DND-41 (cell line): ENCODE measurements around the gene STARD9.

Experiments used
- ATAC-seq: fragments of 200-7000 bp; cut with Tn5 transposase; 3 replicates; pipeline ENCODE4 v1.9.1; 2021; ENCODE audit warnings: low read depth; ENCODE audit not compliant: insufficient read depth
- DNase-seq: peaks from one replicate; pipeline ENCODE4 v3.0.0-alpha.2; 2020
- H2AFZ ChIP-seq: 2 replicates; pipeline ENCODE4 v1.6.0; 2012; ENCODE audit warnings: low read depth, low read length
- H3K27ac ChIP-seq: 2 replicates; pipeline ENCODE4 v1.5.1; 2012; ENCODE audit warnings: low read length, inconsistent platforms
- H3K27me3 ChIP-seq: fragments of 200-600 bp; sonication (generic); 2 replicates; pipeline ENCODE4 v1.6.0; 2012; ENCODE audit warnings: low read length, mild to moderate bottlenecking, inconsistent platforms; ENCODE audit not compliant: insufficient read depth, poor library complexity
- H3K36me3 ChIP-seq: 2 replicates; pipeline ENCODE4 v1.5.1; 2012; ENCODE audit warnings: low read length, inconsistent platforms; ENCODE audit not compliant: insufficient read depth
- H3K4me1 ChIP-seq: 2 replicates; pipeline ENCODE4 v1.5.1; 2012; ENCODE audit warnings: mild to moderate bottlenecking, low read length; ENCODE audit not compliant: insufficient read depth
- H3K4me2 ChIP-seq: 2 replicates; pipeline ENCODE4 v1.6.0; 2012; ENCODE audit warnings: mild to moderate bottlenecking, moderate library complexity, low read length, inconsistent platforms; ENCODE audit not compliant: insufficient read depth
- H3K4me3 ChIP-seq, 2 experiments: fragments of 200-600 bp in 1 of 2; shearing (Covaris generic) in 1 of 2; 2 replicates each; pipeline ENCODE4 v1.5.1; 2012 to 2016; ENCODE audit warnings: inconsistent platforms in 2 of 2, low read length in 2 of 2, mild to moderate bottlenecking in 2 of 2, low read depth in 1 of 2, moderate library complexity in 1 of 2
- H3K79me2 ChIP-seq: 2 replicates; pipeline ENCODE4 v1.6.0; 2012; ENCODE audit warnings: low read length, inconsistent platforms; ENCODE audit not compliant: insufficient read depth
- H3K9ac ChIP-seq: 2 replicates; pipeline ENCODE4 v1.6.0; 2012; ENCODE audit warnings: low read depth, mild to moderate bottlenecking, inconsistent platforms, low read length, moderate library complexity
- H3K9me3 ChIP-seq: 2 replicates; pipeline ENCODE4 v1.5.1; 2012; ENCODE audit warnings: low read length, moderate library complexity, mild to moderate bottlenecking, inconsistent platforms; ENCODE audit not compliant: insufficient read depth, severe bottlenecking
- H4K20me1 ChIP-seq: 2 replicates; pipeline ENCODE4 v1.6.0; 2012; ENCODE audit warnings: low read length; ENCODE audit not compliant: insufficient read depth
- EZH2 ChIP-seq: IDR thresholded peaks from 3 replicates; pipeline ENCODE4 v1.6.1; 2012; ENCODE audit warnings: borderline replicate concordance, low read depth, mild to moderate bottlenecking, moderate library complexity, low read length, inconsistent platforms; ENCODE audit not compliant: severe bottlenecking
- TF ChIP-seq, protein P1 (sequence below): IDR thresholded peaks from 2 replicates; pipeline ENCODE4 v1.5.1; 2012; ENCODE audit warnings: borderline replicate concordance, low read length, moderate library complexity, mild to moderate bottlenecking; ENCODE audit not compliant: poor library complexity, severe bottlenecking; ENCODE audit errors: extremely low read depth

STARD9 gene

DNA sequence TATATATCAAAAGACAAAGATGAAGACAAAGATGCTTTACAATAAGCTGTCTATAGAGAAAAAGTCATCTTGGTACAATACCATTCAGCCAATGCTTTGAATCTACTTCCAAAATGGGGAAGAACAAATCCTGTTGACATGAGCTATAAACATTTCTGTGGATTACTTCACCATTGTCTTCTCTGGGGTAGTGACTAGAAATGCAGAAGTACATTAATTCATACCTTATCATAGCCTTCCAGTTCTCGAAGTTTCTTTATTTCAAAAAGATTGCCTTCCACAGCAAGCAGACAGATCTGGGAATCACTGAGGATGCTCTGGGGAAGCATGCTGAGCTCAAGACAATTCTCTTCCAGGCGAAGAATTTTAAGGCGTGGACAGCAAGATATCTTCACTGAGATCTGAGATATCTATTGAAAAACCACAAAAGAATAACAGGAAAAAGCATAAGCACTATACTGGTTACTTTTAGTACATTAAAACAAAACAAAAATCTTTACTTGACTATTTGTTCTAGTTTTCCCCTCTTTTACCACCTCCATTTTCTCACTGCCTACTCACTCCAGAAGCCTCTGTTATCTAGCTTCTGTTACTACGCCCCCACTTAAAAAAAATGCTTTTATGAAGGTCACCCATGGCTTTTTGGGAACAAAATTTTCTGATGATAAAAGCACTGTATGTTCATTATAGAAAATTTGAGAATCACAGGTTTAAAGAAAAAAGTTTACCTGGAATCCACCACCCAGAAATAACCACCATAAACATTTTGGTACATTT, 30.4 kb upstream of the STARD9 start:
- ATAC-seq (no peak), DNase-seq (no peak)
- TF ChIP-seq, protein P1, sequence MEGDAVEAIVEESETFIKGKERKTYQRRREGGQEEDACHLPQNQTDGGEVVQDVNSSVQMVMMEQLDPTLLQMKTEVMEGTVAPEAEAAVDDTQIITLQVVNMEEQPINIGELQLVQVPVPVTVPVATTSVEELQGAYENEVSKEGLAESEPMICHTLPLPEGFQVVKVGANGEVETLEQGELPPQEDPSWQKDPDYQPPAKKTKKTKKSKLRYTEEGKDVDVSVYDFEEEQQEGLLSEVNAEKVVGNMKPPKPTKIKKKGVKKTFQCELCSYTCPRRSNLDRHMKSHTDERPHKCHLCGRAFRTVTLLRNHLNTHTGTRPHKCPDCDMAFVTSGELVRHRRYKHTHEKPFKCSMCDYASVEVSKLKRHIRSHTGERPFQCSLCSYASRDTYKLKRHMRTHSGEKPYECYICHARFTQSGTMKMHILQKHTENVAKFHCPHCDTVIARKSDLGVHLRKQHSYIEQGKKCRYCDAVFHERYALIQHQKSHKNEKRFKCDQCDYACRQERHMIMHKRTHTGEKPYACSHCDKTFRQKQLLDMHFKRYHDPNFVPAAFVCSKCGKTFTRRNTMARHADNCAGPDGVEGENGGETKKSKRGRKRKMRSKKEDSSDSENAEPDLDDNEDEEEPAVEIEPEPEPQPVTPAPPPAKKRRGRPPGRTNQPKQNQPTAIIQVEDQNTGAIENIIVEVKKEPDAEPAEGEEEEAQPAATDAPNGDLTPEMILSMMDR, result no peak
- no peak overlapping the region for H3K9ac ChIP-seq
- no peak overlapping the region for H3K4me3 ChIP-seq
- no peak overlapping the region for H3K27ac ChIP-seq
- no peaks in the 10 kb centered on the region for H3K9me3 ChIP-seq
- H3K36me3 ChIP-seq, result peaks cover 30% of the 10 kb centered on the region
- no peaks in the 10 kb centered on the region for H4K20me1 ChIP-seq
- H3K27me3 ChIP-seq, result no peaks in the 10 kb centered on the region
- no peak overlapping the region for H2AFZ ChIP-seq
- H3K4me2 ChIP-seq, result no peak overlapping the region
- H3K79me2 ChIP-seq, result peaks cover 33% of the 10 kb centered on the region
- peaks cover 30% of the 10 kb centered on the region for H3K4me1 ChIP-seq

DNA sequence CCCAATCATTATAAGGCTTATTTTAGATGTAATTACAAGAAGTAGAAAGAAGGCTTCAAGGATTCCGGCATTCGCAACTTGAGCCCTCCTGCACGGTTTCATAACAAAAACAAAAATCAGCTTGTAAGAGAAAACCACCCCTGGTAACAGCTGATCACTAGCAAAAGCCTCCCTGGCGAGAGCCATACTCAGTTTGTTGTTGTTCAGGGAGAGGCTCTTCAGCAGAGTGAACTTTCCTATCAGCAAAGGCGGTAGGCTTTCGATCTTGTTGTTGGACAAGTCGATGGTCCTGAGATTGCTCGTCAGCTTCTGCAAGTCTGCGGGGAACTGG, 27.5 kb upstream of the STARD9 start:
- no peak for TF ChIP-seq EZH2
- TF ChIP-seq, protein P1, result no peak
- Histone ChIP-seq H3K9me3 (no peaks in the 10 kb centered on the region), H3K27ac (peak overlapping the region; percentile 97), H4K20me1 (peaks cover 4% of the 10 kb centered on the region; the same call in 1 of the 2 replicates), H3K4me3 (peak overlapping the region; percentile 88 to 99), H3K36me3 (peaks cover 31% of the 10 kb centered on the region), H3K9ac (peak overlapping the region; percentile 86), H3K79me2 (peaks cover 59% of the 10 kb centered on the region), H3K4me1 (peaks cover 44% of the 10 kb centered on the region), H2AFZ (peak overlapping the region; percentile 99), H3K4me2 (peak overlapping the region; percentile 89), H3K27me3 (no peaks in the 10 kb centered on the region)
- peak; percentile 5; the same call in 2 of the 3 replicates for ATAC-seq
- DNase-seq, result no peak

DNA sequence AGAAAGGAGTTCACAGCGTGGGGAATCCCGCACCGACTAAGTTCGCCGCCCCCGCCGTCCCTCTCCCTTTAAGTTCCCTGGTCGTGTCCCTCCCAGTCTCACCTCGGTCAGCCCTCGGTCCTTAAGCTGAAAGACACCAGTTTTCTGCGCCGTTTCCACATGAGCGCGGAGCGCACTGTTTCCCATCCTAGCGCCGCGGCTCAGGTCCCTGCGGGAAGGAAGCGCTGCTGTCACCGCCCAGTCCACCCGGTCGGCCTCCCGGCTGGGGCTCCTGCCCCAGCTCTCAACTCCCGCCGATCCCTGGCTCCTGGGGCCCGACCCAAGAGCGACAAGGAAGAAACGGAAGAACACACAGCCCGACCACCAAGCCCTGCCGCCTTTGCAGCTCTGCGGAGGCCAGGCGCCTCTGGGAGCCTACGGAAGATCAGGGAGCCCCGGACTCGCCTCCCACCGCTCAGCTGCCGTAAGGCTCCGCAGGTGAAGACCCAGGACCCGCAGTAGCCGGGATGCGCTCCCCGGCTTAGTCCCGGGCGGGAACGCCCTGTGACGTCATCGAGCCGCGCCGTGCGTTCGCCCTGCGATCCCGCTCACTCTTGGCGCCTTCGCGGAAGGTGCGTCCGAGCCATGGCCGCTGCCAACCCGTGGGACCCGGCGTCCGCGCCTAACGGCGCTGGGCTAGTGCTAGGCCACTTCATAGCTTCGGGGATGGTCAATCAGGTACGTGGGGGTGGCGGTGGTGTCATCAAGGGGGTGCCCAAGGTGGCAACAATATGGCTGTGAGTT, 27.0 kb upstream of the STARD9 start, which contains the start of the genes HAUS2 and LRRC57:
Gene HAUS2 (plus strand): TSS at position 590 of the 783 bp plus-strand sequence. CDS start 35 bp downstream, at position 625.
Gene LRRC57 (minus strand): TSS at position 545 of the 783 bp plus-strand sequence. CDS start 359 bp downstream, at position 186.
- DNase-seq, result peak; percentile 83
- Histone ChIP-seq H3K79me2 (peaks cover 65% of the 10 kb centered on the region), H3K36me3 (peaks cover 27% of the 10 kb centered on the region)

More for the DNA sequence above, 27.0 kb upstream of the STARD9 start, which contains the start of the genes HAUS2 and LRRC57:
- Histone ChIP-seq H4K20me1 (peaks cover 4% of the 10 kb centered on the region; the same call in 1 of the 2 replicates), H2AFZ (peak within 1 kb of the TSS; percentile 99), H3K4me3 (peak within 1 kb of the TSS; percentile 88 to 99), H3K27me3 (no peaks in the 10 kb centered on the region), H3K4me1 (peaks cover 48% of the 10 kb centered on the region), H3K4me2 (peak within 1 kb of the TSS; percentile 89), H3K9ac (peak within 1 kb of the TSS; percentile 86), H3K27ac (peak within 1 kb of the TSS; percentile 97), H3K9me3 (no peaks in the 10 kb centered on the region)
- ATAC-seq, result peak; percentile 85
- TF ChIP-seq, protein P1, result no peak
- no peak for TF ChIP-seq EZH2
